Amniotic epithelial cell (primary cell): ENCODE data around the gene ASPHD2.

ENCODE experiments used
- DNase-seq: peaks from one replicate; pipeline ENCODE4 v3.0.0-alpha.2; 2010; ENCODE audit warnings: low read depth

ASPHD2 gene

DNA sequence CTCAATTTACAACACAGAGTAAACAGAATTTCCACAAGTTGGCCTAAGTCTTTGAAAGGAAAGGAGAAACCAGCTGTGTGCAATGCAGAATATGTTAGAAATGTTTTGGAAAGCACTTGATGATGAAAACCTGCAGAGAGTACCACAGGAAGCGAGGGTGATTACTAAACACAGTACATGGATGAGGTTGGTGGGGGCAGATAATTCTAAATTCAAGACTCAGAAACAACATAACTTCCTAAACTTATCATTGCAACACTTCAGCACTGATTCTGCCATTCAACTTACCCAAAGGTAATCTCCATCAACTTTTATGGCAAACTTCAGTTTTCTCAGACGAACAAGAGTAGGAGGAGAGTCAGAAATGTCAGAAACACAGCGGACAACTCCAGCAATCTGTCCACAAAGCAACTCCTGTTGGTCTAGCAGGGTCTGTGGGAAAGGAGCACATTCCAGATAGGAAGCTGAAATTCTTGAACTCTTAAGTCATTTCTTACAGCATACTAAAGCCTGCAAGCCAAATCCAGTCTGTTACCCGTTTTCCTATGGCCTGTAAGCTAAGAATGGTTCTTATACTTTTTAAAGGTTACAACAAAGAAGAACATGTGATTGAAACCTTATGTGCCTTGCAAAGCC lies 47.8 kb downstream of the ASPHD2 start:
- peak; percentile 92 for DNase-seq

DNA sequence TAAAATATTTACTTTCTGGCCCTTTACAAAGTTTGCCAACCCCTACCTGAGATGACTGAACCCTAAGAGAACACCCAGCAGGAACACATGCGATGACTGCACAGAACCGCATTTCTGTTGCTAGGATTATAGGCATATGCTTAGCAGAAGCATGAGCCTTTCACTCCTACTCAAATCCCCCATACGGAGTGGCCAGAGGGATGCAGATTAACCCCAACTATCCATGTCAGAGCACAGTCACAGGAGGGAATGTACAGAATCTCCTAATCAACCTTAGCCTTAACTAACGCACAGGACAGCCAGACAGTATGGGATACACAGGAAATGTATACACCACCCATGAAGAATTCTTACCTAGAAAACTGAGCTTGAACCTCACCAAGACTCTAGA lies 48.3 kb downstream of the ASPHD2 start:
- DNase-seq: peak; percentile 57

DNA sequence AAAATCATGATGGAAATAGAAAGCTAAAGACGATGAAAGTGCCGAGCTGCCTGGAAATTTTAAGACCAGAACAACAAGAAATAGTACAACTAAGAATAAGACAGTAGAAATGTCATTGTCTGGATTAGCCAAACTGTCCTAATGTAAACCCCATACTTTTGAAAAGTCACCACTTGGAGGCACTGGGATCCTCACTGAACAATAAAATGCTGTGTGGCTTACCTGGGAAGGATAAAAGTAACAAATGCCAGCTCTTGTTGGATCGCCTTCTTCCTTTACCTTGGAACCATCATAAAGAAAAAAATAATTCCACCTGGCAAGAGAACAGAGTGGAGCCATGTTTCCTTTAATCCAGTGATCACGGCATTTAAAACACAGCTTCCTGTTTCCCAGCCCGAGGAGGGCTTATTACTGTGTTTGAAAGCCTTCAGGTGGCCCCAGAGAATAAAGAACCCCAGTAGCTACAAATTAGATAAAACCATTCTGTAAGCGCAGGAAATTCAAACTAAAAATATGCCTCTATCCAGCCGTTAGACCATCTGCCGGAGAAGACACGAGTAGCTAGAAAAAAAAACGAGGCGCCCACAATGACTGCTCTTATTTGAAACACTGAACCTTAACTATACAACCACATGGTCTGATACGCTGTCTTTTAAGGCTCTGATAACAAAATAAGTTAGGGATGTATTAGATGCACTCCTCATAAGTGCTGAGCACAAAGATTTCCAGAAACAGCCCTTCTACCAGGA lies 50.2 kb downstream of the ASPHD2 start:
- no peak for DNase-seq

DNA sequence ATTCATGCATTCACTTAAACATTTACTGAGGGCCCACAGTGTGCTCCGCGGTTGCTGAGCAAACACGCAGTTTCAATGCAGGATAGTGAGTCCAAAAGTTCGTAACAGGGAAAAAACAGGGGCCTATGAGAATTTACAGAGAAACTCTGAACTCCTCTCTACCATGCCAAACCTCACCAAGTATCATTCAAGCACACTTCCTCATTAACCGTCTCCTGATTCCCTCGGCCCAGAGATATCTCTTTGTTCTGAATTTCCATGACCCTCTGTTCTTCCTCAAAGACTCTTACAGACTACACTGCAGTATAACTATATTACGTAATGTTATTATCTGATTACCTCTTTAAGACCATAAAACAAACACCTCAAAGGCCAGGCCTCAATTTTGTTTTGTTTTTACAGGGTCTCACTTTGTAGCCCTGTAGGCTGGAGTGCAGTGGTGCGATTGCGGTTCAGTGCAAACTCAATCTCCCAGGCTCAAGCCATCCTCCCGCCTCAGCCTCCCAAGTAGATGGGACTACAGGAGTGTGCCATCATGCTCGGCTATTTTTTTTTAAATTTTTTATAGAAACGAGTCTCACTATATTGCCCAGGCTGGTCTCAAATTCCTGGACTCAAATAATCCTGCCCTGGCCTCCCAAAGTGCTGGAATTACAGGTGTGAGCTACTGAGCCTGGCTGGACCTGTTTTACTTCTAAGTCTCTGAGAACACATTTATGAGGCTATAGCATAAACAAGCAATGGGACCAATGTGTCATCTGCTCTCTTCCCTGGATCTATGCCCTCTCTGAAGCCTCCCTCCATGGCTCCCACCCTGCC lies 50.9 kb downstream of the ASPHD2 start:
- no peak for DNase-seq

DNA sequence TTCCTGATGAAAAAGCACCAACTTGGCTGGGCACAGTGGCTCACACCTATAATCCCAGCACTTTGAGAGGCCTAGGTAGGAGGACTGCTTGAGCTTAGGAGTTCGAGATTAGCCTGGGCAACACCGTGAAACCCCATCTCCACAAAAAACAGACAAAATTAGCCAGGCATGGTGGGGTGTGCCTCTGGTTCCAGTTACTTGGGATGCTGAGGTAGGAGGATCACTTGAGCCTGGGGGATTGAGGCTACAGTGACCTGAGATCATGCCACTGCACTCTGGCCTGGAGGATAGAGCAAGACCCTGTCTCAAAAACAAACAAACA lies 51.5 kb downstream of the ASPHD2 start:
- no peak for DNase-seq

DNA sequence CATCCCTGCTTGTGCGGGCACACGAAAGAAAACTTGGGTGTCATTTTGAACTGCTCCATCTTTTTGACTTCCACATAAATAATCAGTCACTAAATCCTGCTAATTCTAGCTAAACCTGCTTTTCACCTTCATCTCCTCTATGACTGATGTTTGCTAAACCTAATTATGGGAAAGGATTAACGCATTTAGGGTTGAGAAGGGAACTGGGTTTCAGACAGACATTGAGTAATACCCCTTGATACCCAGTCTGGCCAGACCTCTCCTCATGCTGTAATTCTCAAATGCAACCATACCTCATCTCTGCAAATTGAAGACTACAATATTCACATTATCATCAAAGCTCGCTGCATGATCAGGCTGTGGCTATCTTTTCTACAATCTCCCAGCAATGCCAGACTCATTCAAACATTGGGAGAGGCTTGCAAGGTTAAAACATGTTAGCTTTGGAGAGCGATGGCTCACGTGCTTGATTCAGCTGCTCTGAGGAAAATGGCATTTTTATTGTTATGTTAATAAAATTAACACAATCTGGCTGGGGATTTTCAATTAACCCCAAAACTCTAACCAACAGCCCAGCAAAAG lies 52.1 kb downstream of the ASPHD2 start:
- no peak for DNase-seq

DNA sequence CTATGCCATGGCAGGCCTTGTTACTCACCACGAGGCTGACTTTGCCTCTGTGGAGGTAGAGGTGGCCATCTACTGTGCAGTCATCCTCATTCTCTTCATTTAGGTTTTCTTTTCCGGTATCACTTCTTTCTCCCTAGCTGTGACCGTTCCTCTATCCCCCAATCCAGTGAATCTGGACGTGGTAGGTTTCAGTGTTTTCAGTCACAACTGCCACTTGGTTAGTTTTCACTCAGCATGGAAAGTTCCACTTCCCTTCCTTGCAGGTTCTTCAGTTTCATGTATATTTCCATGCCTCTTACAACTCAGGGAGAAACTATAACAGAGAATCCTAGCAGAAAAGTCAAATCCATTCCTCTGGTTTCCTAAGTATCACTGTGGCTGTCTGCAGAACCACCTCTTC lies 52.6 kb downstream of the ASPHD2 start:
- no peak for DNase-seq

DNA sequence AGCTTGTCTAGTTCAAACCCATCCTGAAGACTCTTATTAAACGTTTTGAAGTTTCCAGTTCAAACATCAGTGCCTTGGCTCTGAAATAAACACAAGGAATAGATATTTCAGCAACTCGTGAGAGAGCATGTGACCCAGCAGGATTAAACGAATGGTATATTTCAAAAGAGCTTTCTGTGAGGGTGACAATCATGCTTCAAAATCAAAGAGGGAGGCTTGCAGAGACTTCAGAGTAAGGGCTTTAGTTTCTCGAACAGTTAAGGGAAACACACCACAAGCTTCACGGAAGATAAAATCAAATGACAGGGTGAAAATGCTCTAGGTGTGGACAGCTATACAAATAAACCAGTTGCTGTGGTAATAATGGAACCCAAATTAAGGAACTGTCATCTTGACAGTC lies 53.1 kb downstream of the ASPHD2 start:
- DNase-seq: no peak

DNA sequence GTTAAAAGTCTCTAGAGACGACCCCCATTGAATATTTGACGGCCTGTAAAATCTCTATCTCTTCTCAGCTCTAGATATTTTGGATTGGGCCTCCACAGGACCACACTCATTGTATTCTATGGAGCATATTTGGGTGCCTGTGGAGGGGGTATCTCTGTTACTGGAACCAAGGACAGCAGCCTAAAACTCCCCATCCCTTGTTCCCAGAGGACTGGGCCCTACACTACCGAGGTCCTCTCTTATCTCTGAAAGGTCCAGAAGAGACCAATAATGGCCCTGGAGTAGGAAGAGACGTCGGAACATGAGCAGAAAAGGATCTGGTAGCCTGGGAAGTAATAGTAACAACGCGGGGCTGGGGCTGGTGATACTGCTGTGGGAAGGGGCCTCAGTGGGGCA lies 54.0 kb downstream of the ASPHD2 start:
- DNase-seq: no peak

DNA sequence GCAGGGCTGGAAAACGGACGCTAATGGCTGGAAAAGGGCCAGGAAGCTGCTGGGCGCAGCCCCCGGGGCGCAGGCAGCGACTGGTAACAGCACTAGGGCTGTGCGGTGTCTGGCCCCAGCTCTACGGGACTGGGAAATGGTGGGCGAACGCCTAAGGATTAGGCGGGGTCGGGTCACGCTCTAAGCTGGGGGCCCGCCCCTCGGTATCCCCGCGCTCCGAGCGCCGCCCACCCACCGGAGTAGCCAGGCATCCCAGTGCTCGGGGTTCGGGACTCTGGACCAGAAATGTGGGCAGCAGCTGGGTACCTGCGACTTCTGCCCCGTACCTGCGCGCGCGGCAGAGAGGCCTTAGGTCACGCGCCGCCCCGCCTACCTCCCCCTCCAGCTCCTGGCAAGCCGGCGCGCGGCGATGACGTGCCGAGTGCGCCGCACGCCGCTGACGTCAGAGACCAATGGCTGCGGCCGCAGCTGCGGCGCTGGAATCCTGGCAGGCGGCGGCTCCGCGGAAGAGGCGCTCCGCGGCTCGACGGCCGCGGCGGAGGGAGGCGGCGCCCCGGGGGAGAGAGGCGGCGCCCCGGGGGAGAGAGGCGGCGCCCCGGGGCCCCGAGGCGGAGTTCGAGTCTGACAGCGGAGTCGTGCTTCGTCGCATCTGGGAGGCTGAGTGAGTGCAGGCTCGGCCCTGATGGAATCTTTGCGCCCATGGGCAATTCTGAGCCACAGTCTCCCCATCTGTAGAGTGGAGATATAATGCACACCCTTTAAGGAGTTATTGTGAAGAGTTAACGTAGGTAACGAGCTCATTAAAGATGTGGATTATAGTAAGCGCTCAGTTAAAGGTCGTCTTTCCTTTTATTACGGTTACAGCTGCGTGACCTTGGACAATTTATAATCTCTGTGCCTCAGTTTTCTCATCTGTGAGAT lies 54.6 kb downstream of the ASPHD2 start, which contains the start of the genes HPS4 and SRRD:
TSS of gene HPS4 (minus strand) at position 345 of the 921 bp plus-strand sequence. CDS start 2,021 bp downstream, outside the sequence.
TSS of gene SRRD (plus strand) at position 439 of the 921 bp plus-strand sequence. CDS start at position 453, 14 bp downstream.
- DNase-seq: peak; percentile 84

DNA sequence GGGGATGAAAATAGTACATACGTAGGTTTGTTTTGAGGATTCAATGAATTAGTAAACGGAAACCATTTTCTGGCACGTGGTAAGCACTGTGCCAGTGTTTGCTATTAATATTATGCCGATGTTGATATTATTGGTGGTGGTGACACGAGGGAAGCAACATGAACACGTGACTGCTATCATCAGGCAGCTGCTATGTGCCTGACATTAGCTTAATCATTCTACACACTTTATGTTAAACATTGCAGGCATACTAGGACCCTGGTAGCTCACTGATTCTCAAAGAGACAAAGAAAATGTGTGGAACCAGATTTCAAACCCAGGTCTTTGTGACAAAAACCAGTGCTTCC lies 55.3 kb downstream of the ASPHD2 start:
- DNase-seq: no peak

DNA sequence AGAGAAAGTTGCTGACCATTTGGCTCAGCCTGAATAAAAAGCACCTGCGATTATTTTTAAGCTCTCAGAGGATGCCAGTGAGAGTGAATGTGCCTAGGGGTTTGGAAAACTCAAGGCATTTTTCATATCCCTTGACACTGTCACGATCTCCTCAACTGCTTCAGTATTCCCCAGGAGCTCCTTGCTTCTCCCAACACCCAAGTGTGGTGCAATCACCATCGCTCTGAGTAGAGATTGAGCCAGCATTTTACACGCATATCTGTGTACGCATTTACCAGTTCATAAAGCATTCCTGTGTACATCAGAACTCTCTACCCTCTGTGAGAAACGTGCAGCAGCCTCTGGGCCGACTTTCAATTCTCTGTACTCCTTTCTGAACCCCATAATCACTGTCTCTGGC lies 56.0 kb downstream of the ASPHD2 start:
- DNase-seq: peak; percentile 80

DNA sequence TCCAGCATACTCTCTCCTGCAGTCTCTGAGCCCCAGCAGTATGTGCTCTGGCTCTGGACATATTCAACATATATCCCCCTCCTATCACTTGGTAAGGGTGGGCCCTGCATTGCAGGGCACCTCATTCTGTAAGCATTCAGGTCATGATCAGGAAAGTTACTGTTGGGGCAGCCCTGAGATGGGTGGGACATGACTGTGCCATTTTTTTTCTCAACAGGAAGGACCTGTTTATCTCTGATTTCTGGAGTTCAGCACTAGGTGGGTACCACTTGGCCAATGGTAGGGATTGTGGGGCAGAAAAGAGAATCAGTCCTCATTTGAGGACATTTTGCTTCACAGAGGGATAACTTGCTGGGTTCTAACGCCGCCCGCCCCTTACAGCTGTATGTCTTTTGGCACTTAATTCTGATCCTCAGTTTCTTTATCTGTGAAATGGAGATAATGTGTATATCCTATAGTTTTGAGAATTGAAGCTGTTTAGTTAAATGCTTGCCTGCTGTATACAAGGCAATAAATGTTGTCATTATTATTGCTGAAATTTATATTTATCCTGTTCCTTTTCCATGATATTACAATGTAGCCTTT lies 56.8 kb downstream of the ASPHD2 start:
- no peak for DNase-seq

DNA sequence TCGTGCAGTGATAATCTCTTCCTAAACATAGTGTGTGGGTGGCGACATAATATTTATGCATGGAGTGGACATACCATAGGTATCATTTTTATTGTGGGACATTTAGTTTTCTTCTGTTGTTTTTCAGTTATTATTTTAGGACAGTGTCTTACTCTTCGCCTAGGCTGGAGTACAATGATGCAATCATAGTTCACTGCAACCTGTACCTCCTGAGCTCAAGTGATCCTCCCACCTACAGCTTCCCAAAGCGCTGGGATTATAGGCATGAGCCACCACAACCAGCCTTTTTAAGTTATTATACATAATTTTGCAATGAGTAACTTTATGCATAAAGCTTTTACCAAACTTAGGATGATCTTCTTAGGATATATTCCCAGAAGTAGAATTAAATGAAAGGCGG lies 57.3 kb downstream of the ASPHD2 start:
- DNase-seq: peak; percentile 64

DNA sequence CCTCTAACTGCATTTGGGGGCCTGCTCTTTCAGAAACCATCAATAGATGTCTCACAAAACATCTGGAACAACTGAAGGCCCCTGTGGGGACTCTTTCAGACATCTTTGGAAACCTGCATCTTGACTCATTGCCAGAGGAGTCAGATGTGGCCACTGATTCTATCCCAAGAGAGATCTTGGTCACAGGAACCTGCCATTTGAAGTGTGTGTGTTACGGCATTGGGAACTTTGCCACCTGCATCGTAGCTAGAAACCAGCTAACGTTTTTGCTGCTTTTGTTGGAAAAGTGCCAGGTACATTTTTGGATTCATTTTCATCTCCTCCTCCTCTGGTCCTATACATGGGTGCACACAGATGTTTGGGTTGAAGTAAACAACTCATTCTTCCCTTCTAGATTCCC lies 58.9 kb downstream of the ASPHD2 start:
- no peak for DNase-seq

DNA sequence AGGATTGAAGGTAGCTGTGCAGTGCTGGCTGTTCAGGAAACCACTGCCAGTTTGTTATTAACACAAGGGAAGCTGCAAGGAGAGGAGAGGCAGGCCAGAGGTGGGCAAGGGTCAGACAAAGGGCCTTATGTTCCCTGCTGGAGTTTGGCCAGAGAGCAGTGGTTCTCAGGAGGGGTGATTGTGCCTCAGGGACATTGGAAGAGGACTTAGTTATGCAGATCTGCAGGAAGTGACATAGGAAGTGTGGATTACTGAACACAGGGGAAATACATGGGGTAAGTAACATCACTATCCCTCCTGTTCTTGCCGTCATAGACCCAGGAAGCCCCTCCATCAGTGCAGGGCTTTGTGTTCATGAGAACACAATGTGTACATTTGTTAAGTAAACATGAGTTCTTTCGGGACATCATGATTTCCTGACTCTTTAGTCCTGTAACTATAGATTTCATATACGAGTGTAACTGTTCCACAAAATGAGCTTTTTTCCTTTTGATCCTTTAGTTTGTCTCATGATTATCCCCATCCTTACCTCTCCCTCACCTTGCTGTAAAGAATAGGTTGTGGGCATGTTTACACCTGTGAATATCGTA lies 60.5 kb downstream of the ASPHD2 start:
- DNase-seq: no peak

DNA sequence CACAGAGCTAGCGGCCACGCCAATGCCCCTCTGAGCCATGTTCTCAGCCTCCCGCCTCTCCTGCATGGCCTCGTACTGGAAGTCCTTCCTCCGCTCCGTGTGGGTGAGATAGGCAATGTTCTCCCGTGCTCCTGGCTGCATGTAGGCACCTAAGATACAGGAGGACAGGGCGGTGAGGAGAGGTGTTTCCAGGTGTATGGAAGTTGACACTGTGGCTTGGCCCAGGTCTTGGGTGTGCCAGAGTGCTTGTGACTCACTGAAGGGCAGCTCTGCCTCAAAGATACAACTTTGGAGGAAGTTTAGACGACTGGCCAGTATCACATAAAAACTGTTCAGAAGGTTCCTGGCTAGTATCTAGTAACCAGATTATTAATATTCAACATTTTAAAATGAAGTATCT lies 63.2 kb downstream of the ASPHD2 start:
- DNase-seq: no peak

DNA sequence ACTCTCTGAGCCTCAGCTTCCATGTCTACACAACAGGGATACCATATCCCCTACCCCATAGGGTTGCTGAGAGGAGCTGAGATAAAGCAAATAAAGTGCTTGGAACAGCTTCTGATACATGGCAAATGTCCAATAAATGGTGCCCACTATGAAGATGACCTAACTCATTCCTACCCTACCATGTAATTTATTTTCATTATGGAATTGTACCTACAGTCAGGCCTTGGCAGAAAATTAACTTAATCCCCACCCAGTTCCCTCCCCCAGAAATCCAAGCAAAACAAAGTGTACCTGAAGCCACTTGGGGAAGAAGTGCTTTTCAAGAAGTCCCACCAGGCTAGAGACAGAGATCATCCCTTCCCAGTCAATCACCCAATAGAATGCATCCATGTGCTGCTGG lies 65.4 kb downstream of the ASPHD2 start:
- no peak for DNase-seq
